ENCODE data around the gene HPCAL1.

Gene HPCAL1

DNA sequence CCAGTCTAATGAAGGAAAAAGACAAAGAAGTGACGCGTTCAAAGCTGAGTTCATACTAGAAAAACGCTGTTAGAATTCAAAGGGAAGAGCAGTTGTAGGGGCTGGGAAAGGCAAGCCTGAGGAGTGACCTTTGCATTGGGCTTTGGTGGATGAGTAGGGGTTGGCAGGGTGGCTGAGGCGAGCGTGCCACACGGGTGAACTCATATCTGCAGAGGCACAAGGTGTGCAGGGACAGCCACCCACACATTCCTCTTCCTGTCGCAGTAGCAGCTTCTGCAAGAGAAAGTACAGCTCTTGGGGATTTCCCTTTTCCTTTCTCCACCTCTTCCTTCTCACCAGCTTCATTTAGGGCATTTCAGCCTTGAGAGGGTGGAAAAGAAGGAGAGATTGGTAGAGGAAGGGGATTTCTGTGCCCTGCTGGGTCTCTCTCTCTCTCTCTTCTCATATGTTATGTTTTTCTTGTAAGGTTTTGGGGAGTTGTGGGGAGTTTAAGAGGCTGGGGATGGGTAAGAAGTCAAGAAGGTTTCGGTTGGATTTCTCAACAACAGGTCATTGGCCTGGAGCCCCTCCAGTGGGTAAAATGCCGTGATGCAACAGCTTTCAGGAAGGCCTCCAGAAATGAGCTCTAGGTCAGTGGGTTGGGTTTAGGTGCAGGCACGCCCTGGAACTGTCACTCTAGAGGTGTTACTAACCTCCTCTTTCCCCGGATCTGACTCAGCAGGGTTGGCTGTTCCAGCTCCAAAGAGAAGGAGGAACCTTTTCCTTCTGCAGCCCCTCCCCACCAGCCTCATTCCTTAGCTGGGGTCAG, 105.3 kb downstream of the HPCAL1 start:
- no peak for DNase-seq (ENCODE audit: low read depth in 2 of 2)

DNA sequence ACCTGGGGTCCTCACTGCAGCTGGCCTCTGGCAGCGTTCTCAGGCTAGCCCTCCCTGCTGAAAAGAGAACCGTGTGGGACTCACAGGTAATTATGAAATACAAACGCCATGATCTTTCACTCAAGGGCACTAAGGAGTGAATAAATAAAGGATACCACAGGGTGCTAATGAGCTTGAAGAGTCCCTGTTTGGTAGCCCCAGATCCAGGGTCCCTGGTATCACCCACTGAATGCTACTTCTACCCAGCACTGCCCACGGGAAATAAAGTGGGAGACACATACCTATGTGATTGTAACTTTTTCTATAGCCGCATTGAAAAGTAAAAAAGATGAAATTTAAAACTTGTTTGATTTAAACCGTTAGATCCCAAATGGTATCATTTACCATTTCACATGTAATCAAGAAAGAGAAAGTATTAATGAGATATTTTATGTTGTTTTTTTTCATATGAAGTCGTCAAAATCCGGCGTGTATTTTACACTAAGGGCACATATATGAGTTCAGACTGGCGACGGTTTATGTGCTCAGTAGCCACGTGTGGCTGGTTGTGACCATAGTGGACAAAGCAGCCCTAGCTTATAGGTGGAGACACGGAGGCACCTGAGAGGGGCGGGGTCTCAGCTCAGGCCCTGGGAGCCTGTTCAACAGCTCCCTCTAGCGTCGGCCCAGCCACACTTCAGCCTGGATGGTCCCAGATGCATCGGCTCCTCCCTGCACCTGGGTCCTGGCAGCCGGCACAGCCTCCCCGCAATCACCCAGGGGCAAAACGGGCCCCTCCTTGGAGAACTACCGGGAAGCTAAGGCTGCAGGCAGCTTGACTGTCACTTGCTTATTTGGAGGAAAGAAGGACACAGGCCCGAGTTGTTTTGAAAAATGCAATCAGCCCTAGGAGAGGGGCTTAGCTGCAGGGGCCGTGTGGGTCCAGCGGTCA, 106.2 kb downstream of the HPCAL1 start:
- no peak for DNase-seq (ENCODE audit: low read depth in 2 of 2)

DNA sequence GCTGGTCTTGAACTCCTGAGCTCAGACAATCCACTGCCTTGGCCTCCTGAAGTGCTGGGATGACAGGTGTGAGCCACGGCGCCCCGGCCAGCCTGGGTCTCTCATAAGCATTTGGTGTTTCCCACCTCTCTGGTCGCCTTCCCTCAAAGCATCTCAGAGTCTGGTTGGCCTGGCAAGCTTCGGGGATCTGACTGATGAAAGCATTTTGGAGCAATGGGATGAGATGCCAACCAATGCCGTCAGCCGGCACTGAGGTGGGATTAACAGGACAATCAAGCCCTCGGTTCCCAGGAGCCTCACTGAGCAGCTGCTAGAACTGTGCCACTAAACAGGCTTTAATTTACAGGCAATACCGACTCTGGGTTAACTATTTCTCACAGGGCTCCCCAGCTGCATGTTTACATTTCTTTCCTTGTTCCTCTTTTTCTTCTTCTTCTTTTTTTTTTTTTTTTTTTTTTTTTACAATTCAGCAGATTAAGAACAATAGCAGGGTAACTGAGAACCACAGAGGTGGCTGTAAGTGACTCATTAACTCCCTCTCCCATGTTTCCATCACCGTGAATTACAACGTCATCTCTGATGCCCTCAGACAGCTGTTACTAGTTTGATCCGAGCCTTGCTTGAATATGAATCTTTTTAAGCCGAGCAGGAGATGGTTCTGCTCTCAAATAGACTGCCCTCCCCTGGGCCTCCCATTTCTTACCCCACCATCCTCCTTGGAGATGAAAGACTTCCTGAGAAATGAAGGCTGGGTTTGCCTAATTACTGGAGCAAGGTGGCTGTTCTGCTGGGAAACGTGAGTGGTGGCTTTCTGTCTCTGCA, 107.5 kb downstream of the HPCAL1 start:
- no peak for DNase-seq (ENCODE audit: low read depth in 2 of 2)

DNA sequence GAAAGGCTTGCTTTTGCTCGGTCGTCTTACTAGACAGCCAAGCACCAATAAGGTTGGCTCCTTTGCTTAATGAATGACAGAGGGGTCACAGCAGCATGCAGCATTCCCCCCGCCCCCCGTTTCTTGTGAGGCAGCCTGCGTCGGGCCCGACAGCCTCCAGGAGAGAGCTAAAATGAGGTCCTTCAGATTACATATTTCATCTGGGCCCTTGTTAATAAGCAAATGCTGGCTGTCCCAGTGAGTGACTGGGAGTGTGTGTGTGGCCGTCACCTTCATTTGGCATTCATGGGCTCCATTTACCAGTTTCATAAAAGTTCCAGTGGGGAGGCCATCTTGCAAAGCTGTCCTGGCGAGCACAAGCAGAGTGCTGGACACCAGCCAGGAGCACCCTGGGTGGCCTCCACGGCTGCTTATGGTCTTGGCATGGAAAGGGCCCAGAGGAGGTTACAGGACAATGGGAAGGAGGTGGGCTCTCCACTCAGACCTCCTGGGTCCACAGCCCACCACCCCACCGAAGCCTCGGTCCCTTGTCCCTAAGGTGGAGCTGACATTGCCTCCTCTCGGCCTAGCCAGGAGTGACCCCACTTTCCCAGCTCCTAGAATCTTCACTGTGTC, 108.2 kb downstream of the HPCAL1 start:
- DNase-seq (ENCODE audit: low read depth in 2 of 2) = no peak

DNA sequence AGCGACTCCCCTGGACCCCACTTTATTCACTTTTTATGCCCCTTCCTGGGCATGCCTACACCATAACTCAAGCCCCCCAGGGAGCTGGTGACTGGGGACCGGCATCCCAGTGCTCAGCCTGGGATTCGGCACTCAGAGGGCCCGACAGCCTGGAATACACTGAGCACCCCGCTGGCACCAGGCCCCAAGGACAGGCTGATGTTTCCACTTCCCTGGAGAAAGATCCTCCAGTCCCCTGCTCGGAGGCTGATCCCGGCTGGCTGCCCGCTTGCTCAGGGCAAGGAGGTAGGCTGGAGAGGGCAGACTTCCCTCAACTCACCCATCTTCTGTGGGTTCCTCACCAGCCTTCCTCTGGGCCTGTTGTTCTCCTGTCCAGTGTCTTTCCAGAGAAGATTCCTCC, 108.9 kb downstream of the HPCAL1 start:
- no peak for DNase-seq (ENCODE audit: low read depth in 2 of 2)

DNA sequence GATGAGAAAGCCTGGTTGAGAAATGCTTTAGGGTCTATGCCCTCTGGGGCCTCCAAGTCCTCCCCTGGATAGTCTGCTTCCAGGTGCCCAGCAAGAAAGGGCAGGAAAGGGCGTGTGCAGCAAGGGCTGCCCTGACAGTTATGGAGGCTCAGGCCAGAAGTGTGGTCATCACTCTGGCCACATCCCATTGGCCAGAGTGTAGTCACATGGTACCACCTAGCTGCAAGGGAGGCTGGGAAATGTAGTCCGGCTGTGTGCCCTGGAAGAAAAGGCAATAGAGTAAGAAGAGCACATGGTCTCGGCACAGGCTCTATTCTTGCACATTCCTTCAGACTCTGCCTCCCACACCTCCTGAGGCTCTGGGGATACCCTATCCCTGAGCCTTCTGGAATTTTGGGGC, 109.7 kb downstream of the HPCAL1 start:
- no peak for DNase-seq (ENCODE audit: low read depth in 2 of 2)

DNA sequence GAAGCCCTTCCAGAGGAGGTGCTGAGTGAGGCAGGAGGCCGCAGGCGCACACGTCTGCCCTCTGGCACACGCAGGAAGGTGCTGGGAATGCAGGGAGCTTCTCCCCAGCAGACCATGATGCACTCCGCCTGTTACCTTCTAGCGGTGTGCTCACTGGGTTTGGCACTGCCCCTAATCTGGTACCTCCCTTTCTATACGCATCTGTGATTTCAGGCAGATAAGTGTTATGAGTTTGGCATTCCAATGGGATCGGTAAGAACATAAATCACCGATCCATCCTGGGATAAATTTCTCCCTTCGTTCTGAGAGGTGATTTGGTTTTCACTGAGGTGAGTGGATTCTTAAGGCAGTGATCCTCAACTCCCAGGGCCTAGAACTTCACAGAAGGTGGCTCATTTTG, 110.8 kb downstream of the HPCAL1 start:
- no peak for DNase-seq (ENCODE audit: low read depth in 2 of 2)

DNA sequence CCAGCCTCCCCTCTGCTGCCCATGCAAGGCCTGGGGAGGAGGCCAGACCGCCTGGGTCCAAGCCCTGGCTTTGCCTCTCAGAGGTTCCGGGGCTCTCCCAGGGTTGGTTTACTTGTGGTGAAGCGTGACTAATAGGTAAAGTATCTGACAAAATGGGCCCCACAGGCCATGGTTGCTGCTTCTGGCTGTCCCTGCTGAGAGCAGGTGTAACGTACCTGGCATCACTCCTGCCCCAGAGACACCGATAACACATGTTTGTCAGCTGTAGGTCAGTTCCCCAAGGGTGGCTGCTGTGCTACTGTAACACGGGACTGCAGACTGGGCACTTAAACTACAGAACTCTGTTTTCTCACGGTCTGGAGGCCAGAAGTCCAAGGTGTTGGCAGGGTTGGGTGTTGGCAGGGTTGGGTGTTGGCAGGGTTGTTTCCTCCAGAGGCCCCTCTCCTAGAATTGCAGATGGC, 111.3 kb downstream of the HPCAL1 start:
- no peak for DNase-seq (ENCODE audit: low read depth in 2 of 2)

DNA sequence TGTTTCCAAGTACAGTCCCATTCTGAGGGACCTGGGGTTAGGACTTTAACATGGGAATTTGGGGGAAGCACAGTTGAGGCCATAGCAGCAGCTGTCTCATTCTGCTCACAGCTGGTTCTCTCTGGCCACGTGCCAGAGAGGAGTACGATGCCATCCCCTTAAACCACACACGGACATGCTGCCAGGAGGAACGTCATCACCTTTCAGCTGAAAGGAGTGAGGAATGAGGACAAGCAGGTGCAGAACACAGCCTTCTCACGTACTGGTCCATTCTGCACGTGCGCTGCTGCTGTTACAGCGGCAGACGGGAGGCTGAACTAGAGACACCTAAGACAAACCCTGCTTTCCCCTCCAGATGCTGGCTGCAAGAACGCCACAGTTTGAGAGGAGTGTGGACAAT, 111.9 kb downstream of the HPCAL1 start:
- no peak for DNase-seq (ENCODE audit: low read depth in 2 of 2)

DNA sequence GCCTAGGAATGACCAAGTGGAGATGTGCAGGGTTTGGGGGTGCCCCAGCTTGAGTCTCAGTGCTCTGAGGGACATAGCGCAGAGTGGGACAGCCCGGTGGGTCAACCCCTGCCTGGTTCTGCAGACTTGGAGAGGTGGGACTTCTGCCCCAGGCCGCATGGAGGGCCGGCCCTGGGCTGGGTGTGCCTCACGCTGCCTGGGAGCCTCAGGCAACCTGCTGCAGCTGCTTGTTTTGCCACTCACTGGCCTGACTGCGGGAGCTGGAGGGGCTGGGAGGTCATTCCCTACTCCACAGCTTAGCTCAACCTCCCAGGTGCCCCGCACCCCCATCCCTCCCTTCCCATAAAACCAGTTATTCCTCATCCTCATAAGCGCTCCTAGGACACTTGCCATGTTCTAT, 112.3 kb downstream of the HPCAL1 start:
- DNase-seq (ENCODE audit: low read depth in 2 of 2) = no peak

DNA sequence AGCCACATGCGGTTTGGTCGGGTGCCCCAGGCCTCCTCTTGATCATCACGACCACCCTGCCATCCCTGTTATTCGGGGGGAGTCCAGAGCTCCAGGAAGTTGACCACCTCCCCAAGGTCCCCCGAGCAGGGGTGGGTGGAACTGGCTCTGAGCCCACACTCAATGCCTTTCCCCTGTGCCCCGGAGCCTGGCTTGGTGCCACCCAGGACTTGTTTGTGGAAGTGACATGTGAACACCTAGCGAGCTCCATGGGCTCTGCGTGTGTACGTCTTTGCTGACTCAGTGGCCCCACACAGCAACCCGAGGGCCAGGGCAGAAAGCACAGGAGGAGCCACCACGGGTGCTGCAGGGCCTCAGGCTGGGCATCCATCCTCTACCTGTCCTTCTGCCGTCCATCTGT, 112.9 kb downstream of the HPCAL1 start:
- DNase-seq (ENCODE audit: low read depth in 2 of 2) = no peak

DNA sequence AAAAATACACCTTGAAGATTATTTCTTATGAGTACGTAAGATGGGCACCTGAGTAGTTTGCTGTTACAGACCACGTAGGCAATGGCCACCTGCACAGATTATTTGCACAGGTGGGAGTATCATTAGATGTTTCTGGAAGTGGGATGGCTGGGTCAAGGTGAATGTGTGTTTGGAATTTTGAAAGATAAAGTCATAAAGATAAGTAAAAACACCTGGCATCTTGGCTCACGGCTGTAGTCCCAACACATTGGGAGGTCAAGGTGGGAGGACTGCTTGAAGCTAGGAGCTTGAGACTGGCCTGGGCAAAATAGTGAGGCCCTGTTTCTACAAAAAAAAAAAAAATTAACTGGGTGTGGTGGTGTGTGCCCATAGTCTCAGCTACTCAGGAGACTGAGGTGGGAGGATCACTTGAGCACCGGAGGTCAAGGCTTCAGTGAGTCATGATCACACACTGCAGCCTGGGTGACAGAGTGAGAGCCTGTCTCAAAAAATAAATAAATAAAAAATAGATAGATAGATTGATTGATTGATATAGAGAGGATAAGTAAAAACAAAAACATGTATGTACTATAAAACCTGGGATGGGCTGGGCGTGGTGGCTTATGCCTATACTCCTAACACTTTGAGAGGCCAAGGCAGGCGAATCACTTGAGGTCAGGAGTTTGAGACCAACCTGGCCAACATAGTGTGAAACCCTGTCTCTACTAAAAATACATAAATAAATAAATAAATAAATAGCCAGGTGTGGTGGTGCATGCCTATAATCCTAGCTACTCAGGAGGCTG, 115.0 kb downstream of the HPCAL1 start:
- no peak for DNase-seq (ENCODE audit: low read depth in 2 of 2)

DNA sequence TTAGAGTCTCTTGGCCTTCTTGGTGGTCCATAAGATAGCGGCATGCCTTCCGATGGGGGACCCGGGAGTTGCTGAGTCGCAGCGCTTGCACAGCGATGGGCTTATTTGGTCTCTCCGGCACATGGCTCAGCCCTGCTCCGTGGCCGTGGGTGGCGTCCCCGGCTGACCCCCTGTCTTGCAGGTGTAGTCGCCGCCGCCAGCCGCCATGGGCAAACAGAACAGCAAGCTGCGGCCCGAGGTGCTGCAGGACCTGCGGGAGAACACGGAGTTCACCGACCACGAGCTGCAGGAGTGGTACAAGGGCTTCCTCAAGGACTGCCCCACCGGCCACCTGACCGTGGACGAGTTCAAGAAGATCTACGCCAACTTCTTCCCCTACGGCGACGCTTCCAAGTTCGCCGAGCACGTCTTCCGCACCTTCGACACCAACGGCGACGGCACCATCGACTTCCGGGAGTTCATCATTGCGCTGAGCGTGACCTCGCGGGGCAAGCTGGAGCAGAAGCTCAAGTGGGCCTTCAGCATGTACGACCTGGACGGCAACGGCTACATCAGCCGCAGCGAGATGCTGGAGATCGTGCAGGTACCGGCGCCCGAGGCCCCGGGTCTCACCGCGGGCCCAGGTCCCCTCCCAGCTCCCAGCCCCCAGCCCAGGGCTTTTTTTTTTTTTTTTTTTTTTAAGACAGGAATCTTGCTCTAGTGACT, 117.0 kb downstream of the HPCAL1 start:
- DNase-seq (ENCODE audit: low read depth in 2 of 2) = no peak

DNA sequence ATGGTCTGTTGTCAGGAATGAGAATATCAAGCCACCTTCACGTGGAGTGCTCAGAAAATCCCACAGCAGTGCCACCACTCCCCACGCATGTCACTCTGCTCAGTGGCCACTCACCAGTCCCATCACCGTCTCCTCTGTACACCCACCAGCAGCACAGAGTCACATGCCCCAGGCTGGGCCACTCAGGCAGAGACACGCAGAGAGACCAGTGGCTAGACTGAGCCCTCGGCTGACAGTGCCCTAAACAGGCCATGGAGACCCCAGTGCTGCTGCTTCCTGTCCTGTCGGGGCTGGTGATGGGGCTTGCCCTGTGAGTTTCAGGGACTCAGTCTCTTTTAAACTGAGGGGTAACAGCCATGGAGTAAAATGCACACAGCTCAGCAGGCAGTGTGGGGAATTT, 119.5 kb downstream of the HPCAL1 start:
- no peak for DNase-seq (ENCODE audit: low read depth in 2 of 2)

DNA sequence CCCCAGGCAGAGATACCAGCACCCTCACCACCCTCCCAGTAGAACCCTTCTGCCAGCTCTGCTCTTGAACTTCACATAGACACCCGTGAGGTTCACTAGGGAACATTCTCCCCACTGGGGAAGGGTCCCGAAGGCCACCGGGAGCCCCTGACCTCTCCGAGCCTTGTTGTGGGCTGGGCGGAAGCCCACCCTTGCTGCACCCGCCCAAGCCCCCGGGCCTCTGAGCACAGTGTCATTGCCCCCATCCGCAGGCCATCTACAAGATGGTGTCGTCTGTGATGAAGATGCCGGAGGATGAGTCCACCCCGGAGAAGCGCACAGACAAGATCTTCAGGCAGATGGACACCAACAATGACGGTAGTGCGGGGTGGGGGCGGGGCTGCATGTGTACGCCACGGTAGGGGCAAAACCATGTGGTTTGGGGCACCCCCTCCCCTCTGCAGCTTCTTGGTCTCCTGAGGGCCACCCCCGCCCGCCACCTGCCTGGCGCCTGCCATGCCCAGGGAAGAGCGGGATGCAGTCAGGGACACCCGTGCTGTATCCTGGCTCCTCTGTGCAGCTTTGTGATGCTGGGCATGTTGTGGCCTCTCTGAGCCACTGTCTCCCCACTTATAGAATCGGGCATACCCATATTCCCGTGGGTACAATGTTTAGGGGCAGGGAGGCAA, 120.2 kb downstream of the HPCAL1 start:
- no peak for DNase-seq (ENCODE audit: low read depth in 2 of 2)

DNA sequence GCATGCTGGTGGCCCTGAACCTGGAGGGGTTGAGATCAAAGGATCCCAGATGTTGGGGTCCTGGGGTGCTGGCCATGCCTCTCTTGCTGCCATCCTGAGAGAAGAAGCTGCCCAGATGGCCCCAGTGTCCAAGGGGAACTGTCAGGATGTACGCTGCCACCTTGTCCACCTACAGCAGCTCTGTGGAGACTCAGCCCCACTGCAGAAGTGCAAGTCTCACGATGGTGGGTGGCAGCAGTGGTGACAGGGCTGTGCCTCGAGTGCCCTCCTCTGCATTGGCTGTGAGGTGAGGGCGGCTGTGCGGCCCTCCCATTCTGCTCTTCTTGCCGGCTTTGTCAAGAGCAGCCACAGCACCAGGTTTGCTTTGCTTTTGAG, 120.7 kb downstream of the HPCAL1 start:
- no peak for DNase-seq (ENCODE audit: low read depth in 2 of 2)

DNA sequence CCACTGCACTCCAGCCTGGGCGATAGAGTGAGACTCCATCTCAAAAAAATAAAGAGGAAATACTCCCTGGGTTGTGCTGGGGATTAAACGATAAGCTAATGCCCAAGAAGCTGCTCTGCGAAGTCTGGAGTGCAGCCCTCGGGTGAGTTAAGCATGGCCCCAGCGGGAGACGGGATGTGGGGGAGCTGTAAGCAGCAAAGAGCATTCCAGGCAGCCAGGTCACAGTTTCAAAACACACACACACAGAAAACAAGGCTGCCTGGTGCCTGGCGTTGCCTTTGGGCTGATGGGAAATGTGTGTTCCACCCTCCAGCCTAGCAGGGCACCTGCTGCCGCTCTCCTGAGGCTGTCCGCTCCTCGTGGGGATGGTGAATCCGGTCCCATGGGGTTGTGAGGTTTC, 121.3 kb downstream of the HPCAL1 start:
- peak; percentile 65 to 67 for DNase-seq (ENCODE audit: low read depth in 2 of 2)

DNA sequence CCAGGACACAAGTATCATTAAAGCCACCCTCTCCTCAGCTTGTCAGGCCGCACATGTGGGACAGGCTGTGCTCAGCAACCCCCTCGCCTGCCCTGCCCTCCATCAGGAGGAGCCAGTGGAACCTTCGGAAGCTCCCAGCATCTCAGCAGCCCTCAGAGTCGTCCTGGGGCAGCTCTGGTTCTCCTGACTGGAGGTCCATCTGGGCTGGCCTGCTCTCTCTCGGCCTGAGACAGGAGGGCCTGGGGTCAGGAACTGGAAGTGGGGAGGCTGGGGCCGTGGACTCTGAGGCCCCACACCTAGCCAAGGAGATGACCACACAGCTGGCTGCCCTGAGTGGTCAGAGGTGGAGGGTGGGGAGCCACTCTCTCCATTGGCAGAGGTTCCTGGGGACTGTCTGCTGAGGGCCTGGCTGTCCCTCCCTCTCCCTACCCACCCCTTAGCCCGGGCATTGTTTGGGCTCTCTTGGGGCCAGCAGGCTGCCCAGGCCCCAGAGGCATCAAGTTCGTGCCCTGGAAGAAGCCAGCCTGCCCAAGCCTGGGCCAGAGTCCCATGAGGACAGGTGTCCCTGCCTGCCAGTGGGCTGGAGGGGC, 122.3 kb downstream of the HPCAL1 start:
- no peak for DNase-seq (ENCODE audit: low read depth in 2 of 2)

DNA sequence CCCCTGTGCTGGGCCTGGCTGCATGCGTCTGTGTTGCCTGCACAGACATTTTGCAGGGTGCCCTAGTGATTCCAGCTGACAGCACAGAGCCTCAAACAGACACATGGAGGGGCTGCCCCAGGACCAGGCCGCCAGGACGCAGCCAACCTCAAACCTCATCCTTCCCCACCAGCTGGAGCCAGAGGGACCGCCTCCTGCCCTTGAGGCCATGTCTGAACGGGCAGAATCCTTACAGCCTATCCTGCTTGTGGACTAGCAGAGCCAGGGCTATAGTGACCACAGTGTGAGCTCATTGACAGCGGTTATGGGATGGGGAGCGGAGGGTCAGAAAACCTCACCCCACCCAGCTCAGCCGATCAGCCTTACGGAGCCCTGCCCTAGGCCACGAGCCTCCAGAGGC, 123.0 kb downstream of the HPCAL1 start:
- DNase-seq (ENCODE audit: low read depth in 2 of 2) = no peak

Measured in fibroblast of skin of left biceps (primary cell).